Muscle of leg (tissue), 11 donors: ENCODE results near the gene SHISA6. TPM values are rescaled to one million over a fixed set of nuclear protein-coding genes. Genes with fewer than 3 reads are reported as not detected.
A peak's percentile ranks its signal among the peaks of the same experiment; 100 is the strongest.

Source experiments
- DNase-seq: peaks from one replicate; pipeline ENCODE4 v3.0.0; 2013
- H3K27ac ChIP-seq: one replicate; pipeline ENCODE4 v1.5.1; 2013; ENCODE audit warnings: mild to moderate bottlenecking, low read length, control low read depth
- H3K27me3 ChIP-seq: one replicate; pipeline ENCODE4 v1.6.1; 2013; ENCODE audit warnings: low read length; ENCODE audit not compliant: control insufficient read depth, insufficient read depth
- H3K36me3 ChIP-seq: one replicate; pipeline ENCODE4 v1.6.1; 2013; ENCODE audit warnings: low read length; ENCODE audit not compliant: control insufficient read depth, insufficient read depth
- H3K4me1 ChIP-seq: one replicate; pipeline ENCODE4 v1.6.1; 2013; ENCODE audit warnings: low read length; ENCODE audit not compliant: control insufficient read depth, insufficient read depth
- H3K4me3 ChIP-seq: one replicate; pipeline ENCODE4 v1.5.1; 2013; ENCODE audit warnings: low read length, control low read depth
- H3K9me3 ChIP-seq: replicated peaks from 2 replicates; pipeline ENCODE4 v1.6.1; 2013; ENCODE audit warnings: low read depth, low read length; ENCODE audit not compliant: control insufficient read depth
- WGBS: methylation state at CpG from one replicate; pipeline ENCODE4 v1.1.5; 2013; ENCODE audit warnings: missing lambda C conversion rate; ENCODE audit not compliant: insufficient coverage; 5-methylcytosine and 5-hydroxymethylcytosine counted together
- polyA plus RNA-seq, 8 donors: library from polyadenylated mRNA; unstranded; fragments of 120-200 nt; gene quantifications; one replicate each; pipeline versions ENCODE4 v1.2.1 to v1.2.3, GENCODE V29; 2013; ENCODE audit warnings: inconsistent platforms in 1 of 8, low replicate concordance in 1 of 8; ENCODE audit not compliant: insufficient read length in 8 of 8, insufficient read depth in 1 of 8
- total RNA-seq: library from RNA; stranded (reverse); fragments of 120-200 nt; gene quantifications from one replicate; pipeline ENCODE4 v1.2.4, GENCODE V29; 2013

SHISA6 gene
- total and polyA plus RNA-seq, 9 donors: 3.2 to 19.3 (median 9.9) TPM

GRCh38 chr17:11555530-11555929, 314.5 kb downstream of the SHISA6 start:
- DNase-seq: no peak
- peaks cover 5% of the 10 kb centered on the region for H3K4me1 ChIP-seq
- H3K36me3 ChIP-seq: no peaks in the 10 kb centered on the region
- no peaks in the 10 kb centered on the region for H3K9me3 ChIP-seq
- peaks cover 9% of the 10 kb centered on the region for H3K27me3 ChIP-seq
- WGBS: 67% methylated on average over 1 of the region's 6 CpGs
- no peak overlapping the region for H3K4me3 ChIP-seq
- no peak overlapping the region for H3K27ac ChIP-seq

GRCh38 chr17:11557727-11558452, 316.9 kb downstream of the SHISA6 start:
- no peak overlapping the region for H3K4me3 ChIP-seq
- H3K9me3 ChIP-seq: no peaks in the 10 kb centered on the region
- no peak overlapping the region for H3K27ac ChIP-seq
- DNase-seq: peak; percentile 32
- H3K27me3 ChIP-seq: peaks cover 15% of the 10 kb centered on the region
- WGBS: 68% methylated on average over 35 of the region's 46 CpGs
- peaks cover 8% of the 10 kb centered on the region for H3K4me1 ChIP-seq
- no peaks in the 10 kb centered on the region for H3K36me3 ChIP-seq

- H3K27me3 ChIP-seq: peaks cover 13% of the 10 kb centered on the region
- no peak overlapping the region for H3K4me3 ChIP-seq
- H3K36me3 ChIP-seq: no peaks in the 10 kb centered on the region
- WGBS: 95% methylated on average over 8 of the region's 10 CpGs
- H3K27ac ChIP-seq: no peak overlapping the region
- H3K9me3 ChIP-seq: no peaks in the 10 kb centered on the region
- no peak for DNase-seq
- peaks cover 8% of the 10 kb centered on the region for H3K4me1 ChIP-seq
Measured at GRCh38 chr17:11558681-11559234, 317.7 kb downstream of the SHISA6 start.

DNA sequence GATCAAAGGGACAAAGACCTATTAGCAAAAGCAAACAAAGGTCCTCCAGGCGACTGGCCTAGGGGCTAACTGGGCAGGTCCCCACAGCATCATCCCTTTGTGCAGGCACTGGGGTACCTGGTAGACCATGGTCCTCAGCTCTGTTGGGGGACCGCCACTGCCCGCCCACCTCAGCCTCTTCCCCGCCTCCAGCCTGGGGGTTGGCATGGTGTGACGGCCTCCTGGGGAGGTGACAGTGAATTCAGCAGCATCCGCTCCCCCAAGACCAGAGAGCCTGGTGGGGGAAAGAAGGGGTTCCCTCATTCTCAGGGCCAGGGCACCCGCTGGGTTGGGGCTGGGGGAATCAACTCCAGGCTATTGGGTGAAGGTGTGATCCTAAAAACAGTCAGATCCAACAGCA, 318.6 kb downstream of the SHISA6 start:
- DNase-seq: no peak
- Histone ChIP-seq H3K9me3 (no peaks in the 10 kb centered on the region), H3K36me3 (no peaks in the 10 kb centered on the region), H3K4me1 (peaks cover 8% of the 10 kb centered on the region), H3K4me3 (no peak overlapping the region), H3K27ac (no peak overlapping the region), H3K27me3 (peaks cover 13% of the 10 kb centered on the region)
- 90% methylated on average over 6 of the region's 7 CpGs for WGBS

- H3K36me3 ChIP-seq: no peaks in the 10 kb centered on the region
- WGBS: 89% methylated on average over 1 of the region's 1 CpG
- no peak for DNase-seq
- H3K4me1 ChIP-seq: peaks cover 8% of the 10 kb centered on the region
- no peak overlapping the region for H3K4me3 ChIP-seq
- no peaks in the 10 kb centered on the region for H3K9me3 ChIP-seq
- peaks cover 10% of the 10 kb centered on the region for H3K27me3 ChIP-seq
- H3K27ac ChIP-seq: no peak overlapping the region
Measured at GRCh38 chr17:11561281-11561680, 320.3 kb downstream of the SHISA6 start.

DNA sequence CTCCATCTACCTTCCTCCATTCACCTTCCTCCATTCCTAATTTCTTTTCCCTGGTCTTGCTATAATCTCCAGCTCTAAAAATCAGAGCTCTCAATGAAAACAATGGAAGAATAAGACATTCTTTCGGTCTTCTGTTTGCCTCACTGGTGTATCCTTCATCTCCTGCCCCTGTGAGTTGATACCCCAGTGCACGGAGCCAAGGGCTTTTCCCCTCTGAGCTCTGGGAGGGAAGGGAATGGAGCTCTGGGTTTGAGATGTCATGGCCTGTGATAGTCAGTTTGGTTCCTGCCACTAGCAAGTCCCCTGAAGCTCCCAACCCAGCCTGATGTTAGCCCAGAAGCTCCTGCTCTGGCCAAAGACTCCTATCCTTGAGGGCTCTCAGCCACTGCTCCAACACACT, 320.7 kb downstream of the SHISA6 start:
- no peaks in the 10 kb centered on the region for H3K9me3 ChIP-seq
- peaks cover 8% of the 10 kb centered on the region for H3K4me1 ChIP-seq
- H3K4me3 ChIP-seq: no peak overlapping the region
- no peak overlapping the region for H3K27ac ChIP-seq
- DNase-seq: no peak
- peaks cover 9% of the 10 kb centered on the region for H3K27me3 ChIP-seq
- H3K36me3 ChIP-seq: no peaks in the 10 kb centered on the region
- WGBS: 100% methylated on average over 2 of the region's 2 CpGs

- H3K4me1 ChIP-seq: peaks cover 3% of the 10 kb centered on the region
- H3K4me3 ChIP-seq: no peak overlapping the region
- peaks cover 6% of the 10 kb centered on the region for H3K27me3 ChIP-seq
- H3K27ac ChIP-seq: peak overlapping the region; percentile 57
- WGBS: 31% methylated on average over 1 of the region's 3 CpGs
- no peaks in the 10 kb centered on the region for H3K36me3 ChIP-seq
- peak; percentile 99 for DNase-seq
- no peaks in the 10 kb centered on the region for H3K9me3 ChIP-seq
Measured at GRCh38 chr17:11564589-11565380, 323.8 kb downstream of the SHISA6 start.

- peak; percentile 36 for DNase-seq
- no CpG with 5 or more reads among the region's 4 CpGs for WGBS
- H3K9me3 ChIP-seq: no peaks in the 10 kb centered on the region
- H3K4me3 ChIP-seq: no peak overlapping the region
- H3K36me3 ChIP-seq: no peaks in the 10 kb centered on the region
- no peak overlapping the region for H3K27ac ChIP-seq
- H3K27me3 ChIP-seq: peaks cover 6% of the 10 kb centered on the region
- peaks cover 3% of the 10 kb centered on the region for H3K4me1 ChIP-seq
Measured at GRCh38 chr17:11565591-11565990, 324.6 kb downstream of the SHISA6 start.

GRCh38 chr17:11578998-11579397, 338.0 kb downstream of the SHISA6 start:
- no CpG with 5 or more reads among the region's 3 CpGs for WGBS
- Histone ChIP-seq H3K9me3 (no peaks in the 10 kb centered on the region), H3K27me3 (no peaks in the 10 kb centered on the region), H3K36me3 (no peaks in the 10 kb centered on the region), H3K4me3 (no peak overlapping the region), H3K27ac (no peak overlapping the region), H3K4me1 (no peaks in the 10 kb centered on the region)
- peak; percentile 92 for DNase-seq

- no peak overlapping the region for H3K4me3 ChIP-seq
- H3K9me3 ChIP-seq: no peaks in the 10 kb centered on the region
- 86% methylated on average over 1 of the region's 3 CpGs for WGBS
- H3K27ac ChIP-seq: no peak overlapping the region
- H3K4me1 ChIP-seq: no peaks in the 10 kb centered on the region
- H3K36me3 ChIP-seq: no peaks in the 10 kb centered on the region
- H3K27me3 ChIP-seq: no peaks in the 10 kb centered on the region
- DNase-seq: no peak
Measured at GRCh38 chr17:11580677-11581076, 339.7 kb downstream of the SHISA6 start.
